Measurements from ENCODE around the gene LAMA3.

DNA sequence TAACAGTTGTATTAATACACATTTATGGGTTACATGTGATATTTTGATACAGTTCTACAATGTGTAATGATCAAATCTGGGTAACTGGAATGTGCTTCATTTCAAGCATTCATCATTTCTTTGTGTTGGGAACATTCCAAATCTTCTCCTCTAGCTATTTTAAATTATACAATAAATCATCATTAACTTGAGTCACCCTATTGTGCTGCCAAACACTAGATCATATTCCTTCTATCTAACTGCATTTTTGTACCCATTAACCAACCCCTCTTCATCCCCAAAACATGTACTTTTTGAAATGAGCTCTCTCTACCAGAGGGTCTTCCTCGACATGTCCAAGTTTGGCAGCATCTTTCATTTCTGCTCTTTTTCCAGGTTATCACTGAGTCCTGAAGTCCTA, 244.2 kb downstream of the LAMA3 start:
- no peak for TF ChIP-seq CTCF (IDR thresholded peaks at IDR 0.05)
- no peak for TF ChIP-seq EZH2 (IDR thresholded peaks at IDR 0.05)

Measured in neural progenitor cell (in vitro differentiated cells).